HL-60 (cell line): Measurements from ENCODE around the gene MYBPC2.

Experiments used
- DNase-seq, 2 experiments: peaks; one replicate each; pipeline ENCODE4 v3.0.0-alpha.2; 2010 to 2020; ENCODE audit warnings: low read depth in 1 of 2, low spot score in 1 of 2
- H3K27ac ChIP-seq: fragments of 250-450 bp; sonication (Bioruptor Pico); replicated peaks from 2 replicates; pipeline ENCODE4 v1.5.1; 2020; ENCODE audit warnings: mild to moderate bottlenecking, moderate library complexity
- H3K27me3 ChIP-seq: fragments of 250-450 bp; sonication (Bioruptor Pico); 2 replicates; pipeline ENCODE4 v1.5.1; 2021; ENCODE audit warnings: mild to moderate bottlenecking, moderate library complexity; ENCODE audit not compliant: insufficient read depth, poor library complexity, severe bottlenecking
- H3K4me3 ChIP-seq: replicated peaks from 2 replicates; pipeline ENCODE4 v1.5.1; 2011; ENCODE audit warnings: mild to moderate bottlenecking, control low read depth, low read length; ENCODE audit not compliant: insufficient read depth
- GABPA ChIP-seq: IDR thresholded peaks from 2 replicates; pipeline ENCODE4 v1.6.1; 2012; ENCODE audit warnings: low read depth
- POLR2AphosphoS5 ChIP-seq: IDR thresholded peaks from 2 replicates; pipeline ENCODE4 v1.6.1; 2012; ENCODE audit warnings: low read depth
- REST ChIP-seq: IDR thresholded peaks from 2 replicates; pipeline ENCODE4 v1.6.1; 2012; ENCODE audit warnings: low read depth; ENCODE audit not compliant: insufficient replicate concordance
- SPI1 ChIP-seq: IDR thresholded peaks from 2 replicates; pipeline ENCODE4 v1.6.1; 2012; ENCODE audit warnings: low read depth, mild to moderate bottlenecking, borderline replicate concordance
- TF ChIP-seq, protein P1 (sequence below): IDR thresholded peaks from one replicate; pipeline ENCODE4 v1.5.1; 2011; ENCODE audit warnings: low read length, control low read depth, inconsistent platforms; ENCODE audit not compliant: insufficient read depth

The MYBPC2 gene

GRCh38 chr19:50459067-50459456, 26.4 kb downstream of the MYBPC2 start:
- TF ChIP-seq SPI1 (no peak), GABPA (no peak)
- TF ChIP-seq, protein P1, sequence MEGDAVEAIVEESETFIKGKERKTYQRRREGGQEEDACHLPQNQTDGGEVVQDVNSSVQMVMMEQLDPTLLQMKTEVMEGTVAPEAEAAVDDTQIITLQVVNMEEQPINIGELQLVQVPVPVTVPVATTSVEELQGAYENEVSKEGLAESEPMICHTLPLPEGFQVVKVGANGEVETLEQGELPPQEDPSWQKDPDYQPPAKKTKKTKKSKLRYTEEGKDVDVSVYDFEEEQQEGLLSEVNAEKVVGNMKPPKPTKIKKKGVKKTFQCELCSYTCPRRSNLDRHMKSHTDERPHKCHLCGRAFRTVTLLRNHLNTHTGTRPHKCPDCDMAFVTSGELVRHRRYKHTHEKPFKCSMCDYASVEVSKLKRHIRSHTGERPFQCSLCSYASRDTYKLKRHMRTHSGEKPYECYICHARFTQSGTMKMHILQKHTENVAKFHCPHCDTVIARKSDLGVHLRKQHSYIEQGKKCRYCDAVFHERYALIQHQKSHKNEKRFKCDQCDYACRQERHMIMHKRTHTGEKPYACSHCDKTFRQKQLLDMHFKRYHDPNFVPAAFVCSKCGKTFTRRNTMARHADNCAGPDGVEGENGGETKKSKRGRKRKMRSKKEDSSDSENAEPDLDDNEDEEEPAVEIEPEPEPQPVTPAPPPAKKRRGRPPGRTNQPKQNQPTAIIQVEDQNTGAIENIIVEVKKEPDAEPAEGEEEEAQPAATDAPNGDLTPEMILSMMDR: no peak
- no peak for DNase-seq
- H3K27me3 ChIP-seq: no peaks in the 10 kb centered on the region
- H3K4me3 ChIP-seq: no peak overlapping the region
- H3K27ac ChIP-seq: no peak overlapping the region

DNA sequence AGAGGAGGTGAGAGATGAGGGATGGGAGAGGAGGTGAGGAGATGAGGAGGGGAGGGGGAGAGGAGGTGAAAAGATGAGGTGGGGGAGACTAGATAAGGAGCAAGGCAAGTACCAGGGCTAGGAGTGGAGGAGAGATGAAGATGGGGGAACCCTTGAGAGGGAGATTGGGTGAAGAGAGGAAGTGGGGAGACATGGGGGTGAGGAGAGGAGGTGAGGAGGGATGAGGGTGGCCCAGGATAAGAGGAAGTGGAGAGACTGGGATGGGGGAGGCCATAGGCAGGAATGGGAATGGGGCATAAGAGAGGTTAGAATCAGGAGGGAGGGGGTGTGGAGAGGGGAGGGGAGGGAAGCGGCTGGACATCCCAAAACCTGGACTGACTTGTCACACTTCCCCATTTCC, 26.9 kb downstream of the MYBPC2 start:
- TF ChIP-seq GABPA (no peak), SPI1 (peak; percentile 19; the same call in 1 of the 2 replicates)
- Histone ChIP-seq H3K4me3 (no peak overlapping the region), H3K27ac (no peak overlapping the region), H3K27me3 (no peaks in the 10 kb centered on the region)
- DNase-seq: no peak

DNA sequence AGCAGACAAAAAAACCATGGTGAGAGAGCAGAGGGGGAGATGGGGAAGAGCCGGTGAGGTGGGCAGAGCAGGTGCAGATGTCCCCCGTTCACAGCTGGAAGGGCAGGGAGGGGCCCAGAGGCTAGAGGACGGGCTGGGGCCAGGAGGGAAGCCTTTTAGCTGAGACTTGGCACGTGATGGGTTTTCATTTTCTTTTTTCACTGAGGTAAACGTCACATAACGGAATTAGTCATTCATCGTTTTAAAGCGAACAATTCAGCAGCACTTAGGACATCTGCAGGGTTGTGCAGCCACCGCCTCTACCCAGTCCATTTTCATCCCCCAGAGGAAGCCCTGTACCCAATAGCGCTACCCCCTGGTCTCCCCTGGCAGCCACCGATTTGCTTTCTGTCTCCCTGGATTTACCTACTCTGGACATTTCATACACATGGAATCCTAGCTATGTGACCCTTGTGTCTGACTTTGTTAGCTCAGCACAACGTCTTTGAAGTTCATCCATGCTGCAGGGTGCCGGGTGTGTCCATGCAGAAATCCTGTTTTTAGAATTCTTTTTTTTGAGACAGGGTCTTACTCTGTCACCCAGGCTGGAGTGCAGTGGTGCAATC, 27.6 kb downstream of the MYBPC2 start:
- DNase-seq: no peak
- no peak overlapping the region for H3K27ac ChIP-seq
- no peak for TF ChIP-seq POLR2AphosphoS5
- TF ChIP-seq, protein P1: no peak
- no peak for TF ChIP-seq SPI1
- no peak for TF ChIP-seq GABPA
- TF ChIP-seq REST: no peak
- no peak overlapping the region for H3K4me3 ChIP-seq
- no peaks in the 10 kb centered on the region for H3K27me3 ChIP-seq

DNA sequence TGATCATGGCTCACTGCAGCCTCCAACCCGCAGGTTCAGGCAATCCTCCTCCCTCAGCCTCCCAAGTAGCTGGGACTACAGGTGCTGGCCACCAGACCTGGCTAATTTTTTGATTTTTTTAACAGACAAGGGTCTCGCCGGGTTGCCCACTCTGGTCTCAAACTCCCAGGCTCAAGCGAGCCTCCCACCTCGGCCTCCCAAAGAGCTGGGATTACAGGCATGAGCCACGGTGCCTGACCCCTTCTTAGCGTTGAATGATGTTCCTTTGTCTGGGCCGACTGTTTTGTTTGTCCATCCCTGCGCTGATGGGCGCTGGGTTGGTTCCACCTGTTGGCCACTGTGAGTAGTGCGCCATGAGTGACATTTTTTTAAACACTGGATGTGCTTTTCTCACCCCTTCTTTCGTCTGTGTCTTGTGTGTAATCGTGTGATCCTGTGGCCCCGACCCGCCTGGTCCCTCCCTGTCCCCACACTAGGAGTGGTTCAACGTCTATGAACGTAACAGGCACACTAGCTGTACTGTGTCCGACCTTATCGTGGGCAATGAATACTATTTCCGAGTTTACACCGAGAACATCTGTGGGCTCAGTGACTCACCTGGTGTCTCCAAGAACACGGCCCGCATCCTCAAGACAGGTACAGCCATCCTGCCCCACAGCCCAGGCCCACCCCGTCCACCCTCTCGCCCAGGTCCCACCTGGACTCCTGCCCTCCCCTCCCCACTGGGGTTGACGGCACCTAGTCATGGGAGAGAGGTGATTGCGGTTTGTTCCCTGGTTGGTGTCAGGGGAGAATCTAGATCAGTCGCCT, 28.6 kb downstream of the MYBPC2 start:
- DNase-seq: peak; percentile 24 to 58

More for the DNA sequence above, 28.6 kb downstream of the MYBPC2 start:
- Histone ChIP-seq H3K27me3 (no peaks in the 10 kb centered on the region), H3K4me3 (no peak overlapping the region), H3K27ac (no peak overlapping the region)
- TF ChIP-seq, protein P1: peak; percentile 90
- TF ChIP-seq GABPA: no peak
